Neural cell (in vitro differentiated cells): ENCODE results near the gene ARHGEF37.

Experiments
- EP300 ChIP-seq: fragments of 450-650 bp; conservative IDR thresholded peaks from 2 replicates; pipeline ENCODE4 v1.6.1; 2014; ENCODE audit warnings: antibody characterized with exemption, mild to moderate bottlenecking, moderate library complexity; ENCODE audit not compliant: poor library complexity, severe bottlenecking
- POLR2AphosphoS5 ChIP-seq: IDR thresholded peaks from 2 replicates; pipeline ENCODE4 v1.6.1; 2012
- TAF1 ChIP-seq: IDR thresholded peaks from 2 replicates; pipeline ENCODE4 v1.6.1; 2012; ENCODE audit warnings: low read depth
- TF ChIP-seq, protein P1 (sequence below): fragments of 450-650 bp; IDR thresholded peaks from 2 replicates; pipeline ENCODE4 v1.5.1; 2014; ENCODE audit warnings: antibody characterized with exemption, mild to moderate bottlenecking, moderate library complexity; ENCODE audit not compliant: poor library complexity, severe bottlenecking
- TF ChIP-seq, protein P2 (sequence below): IDR thresholded peaks from 2 replicates; pipeline ENCODE4 v1.6.1; 2012; ENCODE audit warnings: borderline replicate concordance

DNA sequence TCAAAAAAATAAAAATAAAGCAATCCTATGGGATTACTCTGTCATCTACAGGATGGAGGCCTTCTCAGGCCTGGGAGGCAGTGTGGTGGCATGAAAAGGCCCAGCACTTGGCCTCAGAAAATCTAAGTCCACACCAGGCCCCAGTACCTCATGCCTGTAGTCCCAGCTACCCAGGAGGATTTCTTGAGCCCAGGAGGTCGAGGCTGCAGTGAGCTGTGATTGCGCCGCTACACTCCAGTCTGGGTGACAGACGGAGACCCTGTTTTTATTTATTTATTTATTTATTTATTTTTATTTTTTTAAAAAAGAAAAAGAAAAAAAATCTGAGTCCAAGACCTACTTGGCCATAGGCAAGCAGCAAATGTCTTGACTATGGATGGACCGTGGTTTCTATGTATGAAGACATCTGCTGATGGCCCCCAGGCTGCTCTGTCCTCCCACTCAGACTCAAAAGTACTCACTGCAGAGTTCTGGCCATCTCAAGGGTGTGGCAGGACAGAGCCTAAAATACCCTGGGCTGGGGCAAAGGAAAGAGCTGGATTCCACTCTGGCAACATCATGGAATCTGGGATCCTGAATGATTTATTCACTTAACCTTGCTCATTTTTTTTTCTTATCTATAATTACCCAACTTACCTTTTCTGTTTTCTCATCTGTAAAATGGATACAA is 55.0 kb downstream of the ARHGEF37 start:
- TF ChIP-seq, protein P1, sequence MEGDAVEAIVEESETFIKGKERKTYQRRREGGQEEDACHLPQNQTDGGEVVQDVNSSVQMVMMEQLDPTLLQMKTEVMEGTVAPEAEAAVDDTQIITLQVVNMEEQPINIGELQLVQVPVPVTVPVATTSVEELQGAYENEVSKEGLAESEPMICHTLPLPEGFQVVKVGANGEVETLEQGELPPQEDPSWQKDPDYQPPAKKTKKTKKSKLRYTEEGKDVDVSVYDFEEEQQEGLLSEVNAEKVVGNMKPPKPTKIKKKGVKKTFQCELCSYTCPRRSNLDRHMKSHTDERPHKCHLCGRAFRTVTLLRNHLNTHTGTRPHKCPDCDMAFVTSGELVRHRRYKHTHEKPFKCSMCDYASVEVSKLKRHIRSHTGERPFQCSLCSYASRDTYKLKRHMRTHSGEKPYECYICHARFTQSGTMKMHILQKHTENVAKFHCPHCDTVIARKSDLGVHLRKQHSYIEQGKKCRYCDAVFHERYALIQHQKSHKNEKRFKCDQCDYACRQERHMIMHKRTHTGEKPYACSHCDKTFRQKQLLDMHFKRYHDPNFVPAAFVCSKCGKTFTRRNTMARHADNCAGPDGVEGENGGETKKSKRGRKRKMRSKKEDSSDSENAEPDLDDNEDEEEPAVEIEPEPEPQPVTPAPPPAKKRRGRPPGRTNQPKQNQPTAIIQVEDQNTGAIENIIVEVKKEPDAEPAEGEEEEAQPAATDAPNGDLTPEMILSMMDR, result no peak
- TF ChIP-seq POLR2AphosphoS5, result no peak
- no peak for TF ChIP-seq EP300
- TF ChIP-seq TAF1, result no peak
- TF ChIP-seq, protein P2, sequence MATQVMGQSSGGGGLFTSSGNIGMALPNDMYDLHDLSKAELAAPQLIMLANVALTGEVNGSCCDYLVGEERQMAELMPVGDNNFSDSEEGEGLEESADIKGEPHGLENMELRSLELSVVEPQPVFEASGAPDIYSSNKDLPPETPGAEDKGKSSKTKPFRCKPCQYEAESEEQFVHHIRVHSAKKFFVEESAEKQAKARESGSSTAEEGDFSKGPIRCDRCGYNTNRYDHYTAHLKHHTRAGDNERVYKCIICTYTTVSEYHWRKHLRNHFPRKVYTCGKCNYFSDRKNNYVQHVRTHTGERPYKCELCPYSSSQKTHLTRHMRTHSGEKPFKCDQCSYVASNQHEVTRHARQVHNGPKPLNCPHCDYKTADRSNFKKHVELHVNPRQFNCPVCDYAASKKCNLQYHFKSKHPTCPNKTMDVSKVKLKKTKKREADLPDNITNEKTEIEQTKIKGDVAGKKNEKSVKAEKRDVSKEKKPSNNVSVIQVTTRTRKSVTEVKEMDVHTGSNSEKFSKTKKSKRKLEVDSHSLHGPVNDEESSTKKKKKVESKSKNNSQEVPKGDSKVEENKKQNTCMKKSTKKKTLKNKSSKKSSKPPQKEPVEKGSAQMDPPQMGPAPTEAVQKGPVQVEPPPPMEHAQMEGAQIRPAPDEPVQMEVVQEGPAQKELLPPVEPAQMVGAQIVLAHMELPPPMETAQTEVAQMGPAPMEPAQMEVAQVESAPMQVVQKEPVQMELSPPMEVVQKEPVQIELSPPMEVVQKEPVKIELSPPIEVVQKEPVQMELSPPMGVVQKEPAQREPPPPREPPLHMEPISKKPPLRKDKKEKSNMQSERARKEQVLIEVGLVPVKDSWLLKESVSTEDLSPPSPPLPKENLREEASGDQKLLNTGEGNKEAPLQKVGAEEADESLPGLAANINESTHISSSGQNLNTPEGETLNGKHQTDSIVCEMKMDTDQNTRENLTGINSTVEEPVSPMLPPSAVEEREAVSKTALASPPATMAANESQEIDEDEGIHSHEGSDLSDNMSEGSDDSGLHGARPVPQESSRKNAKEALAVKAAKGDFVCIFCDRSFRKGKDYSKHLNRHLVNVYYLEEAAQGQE, result no peak
